Lung (tissue), 12 donors: ENCODE measurements around the gene TMEM259. TPM values are rescaled to one million over a fixed set of nuclear protein-coding genes. Genes with fewer than 3 reads are reported as not detected.

Experiments
- ATAC-seq: fragments of 200-7000 bp; cut with Tn5 transposase; one replicate; pipeline ENCODE4 v1.9.1; 2020; ENCODE audit warnings: moderate number of reproducible peaks; ENCODE audit not compliant: insufficient read depth, low FRiP score
- DNase-seq, 3 donors: peaks; one replicate each; pipeline ENCODE4 v3.0.0-alpha.2; 2013 to 2017
- H3K27ac ChIP-seq, 2 donors: one replicate each; pipeline ENCODE4 v1.5.1; 2013; ENCODE audit warnings: mild to moderate bottlenecking in 2 of 2, moderate library complexity in 2 of 2, control low read depth in 1 of 2, inconsistent platforms in 1 of 2, low read depth in 1 of 2, low read length in 1 of 2
- H3K27me3 ChIP-seq, 3 donors: one replicate each; pipeline ENCODE4 v1.5.1; 2013; ENCODE audit warnings: low read length in 2 of 3; ENCODE audit not compliant: control insufficient read depth in 3 of 3, insufficient read depth in 3 of 3
- H3K36me3 ChIP-seq, 4 donors: one replicate each; pipeline ENCODE4 v1.5.1; 2013; ENCODE audit warnings: low read length in 4 of 4, mild to moderate bottlenecking in 1 of 4, moderate library complexity in 1 of 4; ENCODE audit not compliant: control insufficient read depth in 4 of 4, insufficient read depth in 4 of 4
- H3K4me1 ChIP-seq, 5 donors: one replicate each; pipeline ENCODE4 v1.5.1; 2013; ENCODE audit warnings: low read length in 5 of 5, mild to moderate bottlenecking in 2 of 5, moderate library complexity in 1 of 5; ENCODE audit not compliant: control insufficient read depth in 5 of 5, insufficient read depth in 5 of 5
- H3K4me3 ChIP-seq: one replicate; pipeline ENCODE4 v1.5.1; 2013; ENCODE audit warnings: mild to moderate bottlenecking, control low read depth, moderate library complexity
- H3K9ac ChIP-seq, 2 donors: one replicate each; pipeline ENCODE4 v1.5.1; 2013; ENCODE audit warnings: low read length in 2 of 2, control low read depth in 1 of 2; ENCODE audit not compliant: insufficient read depth in 1 of 2
- H3K9me3 ChIP-seq, 4 donors: one replicate each; pipeline ENCODE4 v1.5.1; 2013; ENCODE audit warnings: low read length in 3 of 4, mild to moderate bottlenecking in 1 of 4, moderate library complexity in 1 of 4; ENCODE audit not compliant: control insufficient read depth in 4 of 4, insufficient read depth in 3 of 4
- WGBS, 2 donors: extraction: QIAGEN DNeasy Blood & Tissue Kit; methylation state at CpG; one replicate each; pipeline ENCODE4 v1.1.7; 2013; 5-methylcytosine and 5-hydroxymethylcytosine counted together
- polyA plus RNA-seq, 2 donors: library from polyadenylated mRNA; stranded (reverse); fragments of 200-250 nt; gene quantifications; one replicate each; pipeline ENCODE4 v1.2.1, GENCODE V29; 2013
- total RNA-seq, 2 donors: library from RNA; depleted of rRNA in 1 of 2; stranded (reverse); fragments of >200 nt in 1 of 2; gene quantifications; one replicate each; pipeline ENCODE4 v1.2.1, GENCODE V29; 2014 to 2021
- TF ChIP-seq, protein P1 (sequence below): IDR thresholded peaks from 2 replicates; pipeline ENCODE4 v1.5.1; 2012; ENCODE audit warnings: mild to moderate bottlenecking; ENCODE audit errors: control extremely low read depth, extremely low read depth
- donor health status: control.
- donor health status: control.
- donor health status: Bipolar disorder and iron deficiency.
- donor health status: healthy.
- donor health status: DM: yes; HTN: yes; CAD: no.

TMEM259 gene
- total and polyA plus RNA-seq, 4 donors: 61.1 to 262 (median 195) TPM

DNA sequence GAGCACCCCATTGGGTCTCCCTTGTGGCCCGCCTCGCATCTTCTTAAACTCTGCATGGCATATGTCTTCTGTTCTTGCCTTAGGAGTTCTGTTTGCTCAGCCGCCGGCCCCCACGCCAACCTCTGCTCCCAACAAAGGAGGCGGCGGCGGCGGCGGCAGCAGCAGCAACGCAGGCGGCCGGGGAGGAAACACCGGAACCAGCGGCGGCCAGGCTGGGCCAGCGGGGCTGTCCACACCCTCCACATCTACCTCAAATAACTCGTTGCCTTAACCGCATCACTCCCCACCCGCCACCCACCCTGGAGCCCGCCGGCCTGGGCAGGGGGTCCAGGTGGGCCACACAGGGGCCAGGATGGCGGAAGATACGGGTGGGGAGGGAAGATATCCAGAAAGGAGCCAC, 49.1 kb downstream of the TMEM259 start:
- Histone ChIP-seq H3K27me3 (no peaks in the 10 kb centered on the region), H3K4me1 (no peaks in the 10 kb centered on the region), H3K36me3 (peaks cover 4 to 30% (median 22%) of the 10 kb centered on the region in 4 donors), H3K27ac (no peak overlapping the region), H3K9ac (no peak overlapping the region), H3K9me3 (peaks cover 0 to 9% (median 2%) of the 10 kb centered on the region in 4 donors), H3K4me3 (no peak overlapping the region)
- TF ChIP-seq, protein P1, sequence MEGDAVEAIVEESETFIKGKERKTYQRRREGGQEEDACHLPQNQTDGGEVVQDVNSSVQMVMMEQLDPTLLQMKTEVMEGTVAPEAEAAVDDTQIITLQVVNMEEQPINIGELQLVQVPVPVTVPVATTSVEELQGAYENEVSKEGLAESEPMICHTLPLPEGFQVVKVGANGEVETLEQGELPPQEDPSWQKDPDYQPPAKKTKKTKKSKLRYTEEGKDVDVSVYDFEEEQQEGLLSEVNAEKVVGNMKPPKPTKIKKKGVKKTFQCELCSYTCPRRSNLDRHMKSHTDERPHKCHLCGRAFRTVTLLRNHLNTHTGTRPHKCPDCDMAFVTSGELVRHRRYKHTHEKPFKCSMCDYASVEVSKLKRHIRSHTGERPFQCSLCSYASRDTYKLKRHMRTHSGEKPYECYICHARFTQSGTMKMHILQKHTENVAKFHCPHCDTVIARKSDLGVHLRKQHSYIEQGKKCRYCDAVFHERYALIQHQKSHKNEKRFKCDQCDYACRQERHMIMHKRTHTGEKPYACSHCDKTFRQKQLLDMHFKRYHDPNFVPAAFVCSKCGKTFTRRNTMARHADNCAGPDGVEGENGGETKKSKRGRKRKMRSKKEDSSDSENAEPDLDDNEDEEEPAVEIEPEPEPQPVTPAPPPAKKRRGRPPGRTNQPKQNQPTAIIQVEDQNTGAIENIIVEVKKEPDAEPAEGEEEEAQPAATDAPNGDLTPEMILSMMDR: no peak
- ATAC-seq (no peak), DNase-seq (no peak)
- 95% methylated on average over 24 of the region's 24 CpGs for WGBS, 2 donors

DNA sequence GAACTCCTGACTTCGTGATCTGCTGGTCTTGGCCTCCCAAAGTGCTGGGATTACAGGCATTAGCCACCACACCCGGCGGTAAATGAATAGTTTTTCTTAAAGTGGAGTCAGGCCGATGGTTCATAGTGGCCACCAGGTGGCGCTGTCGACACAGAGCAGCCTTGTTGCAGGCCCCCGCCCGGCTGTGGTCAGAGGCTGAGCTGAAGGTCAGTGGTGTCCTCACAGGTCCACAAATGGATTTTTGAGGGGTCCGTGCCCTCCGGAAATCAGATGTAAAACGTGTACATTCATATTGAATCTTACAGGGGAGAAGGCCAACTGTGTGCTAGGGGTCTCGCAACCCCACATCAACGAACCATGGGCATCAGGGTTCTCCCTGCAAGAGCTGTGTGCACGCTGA, 50.2 kb downstream of the TMEM259 start:
- peaks cover 8 to 37% (median 26%) of the 10 kb centered on the region in 4 donors for H3K36me3 ChIP-seq
- H3K27me3 ChIP-seq: no peaks in the 10 kb centered on the region
- no peaks in the 10 kb centered on the region for H3K4me1 ChIP-seq
- ATAC-seq (no peak), DNase-seq (no peak)
- peaks cover 0 to 11% (median 2%) of the 10 kb centered on the region in 4 donors for H3K9me3 ChIP-seq
- 96% methylated on average over 14 of the region's 14 CpGs for WGBS, 2 donors
- H3K9ac ChIP-seq: no peak overlapping the region
- no peak overlapping the region for H3K4me3 ChIP-seq
- H3K27ac ChIP-seq: no peak overlapping the region
- TF ChIP-seq, protein P1: no peak

DNA sequence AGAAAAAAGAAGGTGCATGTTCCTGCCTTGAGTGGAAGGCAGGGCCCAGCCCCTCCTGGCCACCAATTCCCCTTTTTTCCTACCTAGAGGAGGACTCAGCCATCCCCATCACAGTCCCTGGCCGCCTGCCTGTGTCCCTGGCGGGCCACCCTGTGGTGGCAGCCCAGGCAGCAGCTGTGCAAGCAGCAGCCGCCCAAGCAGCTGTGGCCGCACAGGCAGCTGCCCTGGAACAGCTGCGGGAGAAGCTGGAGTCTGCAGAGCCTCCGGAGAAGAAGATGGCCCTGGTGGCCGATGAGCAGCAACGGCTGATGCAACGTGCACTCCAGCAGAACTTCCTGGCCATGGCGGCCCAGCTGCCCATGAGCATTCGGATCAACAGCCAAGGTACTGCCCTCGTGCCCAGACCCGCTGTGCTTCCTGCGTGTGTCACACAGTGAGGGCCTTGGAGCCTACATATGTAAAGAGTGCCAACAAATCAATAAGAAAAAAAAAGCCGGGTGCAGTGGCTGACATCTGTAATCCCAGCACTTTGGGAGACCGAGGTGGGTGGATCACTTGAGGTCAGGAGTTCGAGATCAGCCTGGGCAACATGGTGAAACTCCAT, 54.3 kb downstream of the TMEM259 start:
- Histone ChIP-seq H3K4me3 (no peak overlapping the region), H3K27ac (no peak overlapping the region), H3K9me3 (peaks cover 0 to 8% (median 3%) of the 10 kb centered on the region in 4 donors), H3K27me3 (no peaks in the 10 kb centered on the region), H3K4me1 (peaks cover 0 to 7% (median 2%) of the 10 kb centered on the region in 5 donors), H3K9ac (no peak overlapping the region), H3K36me3 (peaks cover 9 to 47% (median 36%) of the 10 kb centered on the region in 4 donors)
- 93 to 95% methylated on average over 17 of the region's 17 CpGs for WGBS, 2 donors
- DNase-seq: no peak
- TF ChIP-seq, protein P1: no peak
- no peak for ATAC-seq
